ENCODE measurements around the gene R3HCC1L. TPM values are rescaled to one million over a fixed set of nuclear protein-coding genes. Genes with fewer than 3 reads are reported as not detected.
"Not testable (repeated sequence)": the region's sequence is repeated elsewhere in the genome, so short reads cannot be mapped to it uniquely, and the experiment has no call there.

Gene R3HCC1L
- polyA plus RNA-seq, 2 of the 4 experiments (the other 2 are of a cell fraction), result 11.0 to 15.2 TPM

DNA sequence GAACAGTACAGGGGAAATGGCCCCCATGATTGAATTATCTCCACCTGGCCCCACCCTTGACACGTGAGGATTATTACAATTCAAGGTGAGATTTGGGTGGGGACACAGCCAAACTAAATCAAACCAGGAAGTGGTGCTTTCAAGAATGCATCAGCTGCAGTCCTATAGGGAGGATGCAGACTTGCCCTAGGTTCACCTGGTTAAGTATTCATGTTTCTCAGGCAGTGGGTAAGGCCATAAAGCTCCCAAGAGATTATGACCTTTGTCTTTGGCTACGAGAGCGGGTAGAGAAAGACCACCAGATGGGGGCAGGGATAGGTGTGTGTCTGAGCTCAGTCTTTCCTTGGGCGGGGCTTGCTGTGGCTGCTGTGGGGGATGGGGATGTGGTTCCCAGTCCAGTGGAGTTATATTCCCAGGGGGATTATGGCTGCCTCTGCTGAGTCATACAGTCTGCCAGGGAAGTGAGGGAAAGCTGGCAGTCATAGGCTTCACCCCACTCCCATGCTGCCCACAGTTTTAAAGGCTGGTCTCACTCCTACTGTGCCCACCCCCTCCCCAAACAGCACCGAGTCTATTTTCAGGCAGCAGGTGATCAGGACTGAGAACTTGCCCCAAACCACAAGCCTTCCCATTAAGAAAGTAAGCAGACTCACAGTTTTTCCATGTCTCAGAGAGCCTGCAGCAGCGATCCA lies 8.4 kb upstream of the R3HCC1L start:
- POLR2A ChIA-PET, result no interaction called here
- ATAC-seq, result no peak
- H3K9me3 ChIP-seq, result peaks cover 8% of the 10 kb centered on the region; the same call in 2 of the 3 replicates

DNA sequence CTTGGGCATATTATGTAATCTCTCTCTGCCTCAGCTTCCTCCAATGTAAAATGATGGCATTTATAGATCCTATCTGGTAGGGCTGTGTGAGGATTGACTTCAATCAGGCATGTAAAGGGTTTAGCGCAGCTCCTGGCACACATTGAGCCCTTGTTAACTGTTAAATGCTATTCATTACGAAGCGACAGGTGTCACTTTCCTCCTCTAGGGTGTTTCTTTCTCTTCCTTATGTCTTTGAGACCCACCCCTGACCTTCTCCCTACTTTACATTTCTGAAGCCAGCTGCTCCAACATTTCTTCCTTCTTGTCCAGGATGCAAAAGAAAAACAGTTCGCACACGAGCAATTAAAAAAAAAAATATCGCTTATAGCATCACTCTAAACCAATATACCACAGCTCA lies 5.7 kb upstream of the R3HCC1L start:
- ATAC-seq, result no peak
- POLR2A ChIA-PET, result no interaction called here
- CTCF ChIA-PET, result interaction anchor here (1.0 kb wide), 1 partner anchor 13 kb away, joined by 3 read pairs; no protein-coding TSS in a partner anchor
- DNase-seq (ENCODE audit: low read depth in 1 of 2, low spot score in 1 of 2), result no peak
- no peak overlapping the region for H3K27ac ChIP-seq
- 70% methylated on average over 6 of the region's 6 CpGs for WGBS (ENCODE audit: missing lambda C conversion rate)
- H3K4me2 ChIP-seq, result no peak overlapping the region
- FAIRE-seq, result no peak
- H3K9me3 ChIP-seq, result peaks cover 11% of the 10 kb centered on the region; the same call in 2 of the 3 replicates
- TF ChIP-seq ESRRA (IDR thresholded peaks at IDR 0.05; ENCODE audit: borderline replicate concordance, low read length) (no peak), MAFK (IDR thresholded peaks at IDR 0.05; ENCODE audit: partially characterized antibody) (no peak), NPAS2 (CRISPR knock-in tag; IDR thresholded peaks at IDR 0.05; ENCODE audit: borderline replicate concordance) (no peak), CHD4 (IDR thresholded peaks at IDR 0.05; ENCODE audit: borderline replicate concordance) (no peak), SMC3 (IDR thresholded peaks at IDR 0.05) (no peak)
- no peaks in the 10 kb centered on the region for H3K4me1 ChIP-seq
- no peak overlapping the region for H3K4me3 ChIP-seq

More for the DNA sequence above, 8.4 kb upstream of the R3HCC1L start:
- Histone ChIP-seq H3K4me2 (no peak overlapping the region), H3K27ac (no peak overlapping the region), H3K4me3 (no peak overlapping the region), H3K4me1 (no peaks in the 10 kb centered on the region)
- DNase-seq (ENCODE audit: low read depth in 1 of 2, low spot score in 1 of 2), result no peak
- WGBS (ENCODE audit: missing lambda C conversion rate), result 46% methylated on average over 5 of the region's 6 CpGs
- CTCF ChIA-PET, result interaction anchor here (0.6 kb wide), 1 partner anchor 84 kb away, joined by 3 read pairs; no protein-coding TSS in a partner anchor
- TF ChIP-seq MAFK (IDR thresholded peaks at IDR 0.05; ENCODE audit: partially characterized antibody) (no peak), RFX5 (IDR thresholded peaks at IDR 0.05) (no peak), MYC (IDR thresholded peaks at IDR 0.05; ENCODE audit: borderline replicate concordance, low read length) (no peak), FOSL2 (IDR thresholded peaks at IDR 0.05) (no peak), FOSL2 (CRISPR knock-in tag; IDR thresholded peaks at IDR 0.05) (no peak), HDAC2 (IDR thresholded peaks at IDR 0.05) (no peak), RARB (CRISPR knock-in tag; IDR thresholded peaks at IDR 0.05) (no peak), EP300 (IDR thresholded peaks at IDR 0.05) (no peak)
- TF ChIP-seq, protein P1, sequence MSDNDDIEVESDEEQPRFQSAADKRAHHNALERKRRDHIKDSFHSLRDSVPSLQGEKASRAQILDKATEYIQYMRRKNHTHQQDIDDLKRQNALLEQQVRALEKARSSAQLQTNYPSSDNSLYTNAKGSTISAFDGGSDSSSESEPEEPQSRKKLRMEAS (IDR thresholded peaks at IDR 0.05), result no peak
- TF ChIP-seq, protein P2, sequence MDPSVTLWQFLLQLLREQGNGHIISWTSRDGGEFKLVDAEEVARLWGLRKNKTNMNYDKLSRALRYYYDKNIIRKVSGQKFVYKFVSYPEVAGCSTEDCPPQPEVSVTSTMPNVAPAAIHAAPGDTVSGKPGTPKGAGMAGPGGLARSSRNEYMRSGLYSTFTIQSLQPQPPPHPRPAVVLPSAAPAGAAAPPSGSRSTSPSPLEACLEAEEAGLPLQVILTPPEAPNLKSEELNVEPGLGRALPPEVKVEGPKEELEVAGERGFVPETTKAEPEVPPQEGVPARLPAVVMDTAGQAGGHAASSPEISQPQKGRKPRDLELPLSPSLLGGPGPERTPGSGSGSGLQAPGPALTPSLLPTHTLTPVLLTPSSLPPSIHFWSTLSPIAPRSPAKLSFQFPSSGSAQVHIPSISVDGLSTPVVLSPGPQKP (IDR thresholded peaks at IDR 0.05; ENCODE audit: low read depth, low read length), result no peak
- TF ChIP-seq, protein P3, sequence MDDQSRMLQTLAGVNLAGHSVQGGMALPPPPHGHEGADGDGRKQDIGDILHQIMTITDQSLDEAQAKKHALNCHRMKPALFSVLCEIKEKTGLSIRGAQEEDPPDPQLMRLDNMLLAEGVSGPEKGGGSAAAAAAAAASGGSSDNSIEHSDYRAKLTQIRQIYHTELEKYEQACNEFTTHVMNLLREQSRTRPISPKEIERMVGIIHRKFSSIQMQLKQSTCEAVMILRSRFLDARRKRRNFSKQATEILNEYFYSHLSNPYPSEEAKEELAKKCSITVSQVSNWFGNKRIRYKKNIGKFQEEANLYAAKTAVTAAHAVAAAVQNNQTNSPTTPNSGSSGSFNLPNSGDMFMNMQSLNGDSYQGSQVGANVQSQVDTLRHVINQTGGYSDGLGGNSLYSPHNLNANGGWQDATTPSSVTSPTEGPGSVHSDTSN (IDR thresholded peaks at IDR 0.05), result no peak
- TF ChIP-seq, protein P4, sequence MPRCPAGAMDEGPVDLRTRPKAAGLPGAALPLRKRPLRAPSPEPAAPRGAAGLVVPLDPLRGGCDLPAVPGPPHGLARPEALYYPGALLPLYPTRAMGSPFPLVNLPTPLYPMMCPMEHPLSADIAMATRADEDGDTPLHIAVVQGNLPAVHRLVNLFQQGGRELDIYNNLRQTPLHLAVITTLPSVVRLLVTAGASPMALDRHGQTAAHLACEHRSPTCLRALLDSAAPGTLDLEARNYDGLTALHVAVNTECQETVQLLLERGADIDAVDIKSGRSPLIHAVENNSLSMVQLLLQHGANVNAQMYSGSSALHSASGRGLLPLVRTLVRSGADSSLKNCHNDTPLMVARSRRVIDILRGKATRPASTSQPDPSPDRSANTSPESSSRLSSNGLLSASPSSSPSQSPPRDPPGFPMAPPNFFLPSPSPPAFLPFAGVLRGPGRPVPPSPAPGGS (IDR thresholded peaks at IDR 0.05), result no peak
- no peak for FAIRE-seq

DNA sequence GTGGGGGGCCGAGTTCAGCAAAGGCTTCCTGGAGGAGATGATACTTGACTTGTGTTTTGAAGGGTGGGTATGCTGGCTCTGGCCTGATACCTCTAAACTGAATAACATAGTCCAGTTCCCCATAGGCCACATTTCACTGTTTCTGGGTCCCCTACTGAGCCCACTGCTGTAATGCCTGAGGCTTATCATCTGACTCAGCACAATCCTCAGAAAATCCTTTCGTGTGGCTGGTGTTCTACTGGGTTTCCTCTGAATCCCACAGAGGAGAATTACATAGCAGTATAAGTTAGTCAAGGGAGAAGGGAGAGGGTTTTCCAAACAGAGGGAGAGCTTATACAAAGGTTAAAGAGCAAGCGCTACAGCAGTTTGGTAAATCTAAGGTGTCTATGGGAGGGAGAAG lies 2.8 kb upstream of the R3HCC1L start:
- TF ChIP-seq MAFK (IDR thresholded peaks at IDR 0.05; ENCODE audit: partially characterized antibody), result peak; percentile 62
- no peak for TF ChIP-seq GATA3 (IDR thresholded peaks at IDR 0.05; ENCODE audit: borderline replicate concordance)
- FAIRE-seq (no peak), DNase-seq (ENCODE audit: low read depth in 1 of 2, low spot score in 1 of 2) (no peak), ATAC-seq (no peak)
- Histone ChIP-seq H3K9me3 (peaks cover 11% of the 10 kb centered on the region; the same call in 2 of the 3 replicates), H3K4me2 (no peak overlapping the region), H3K27ac (no peak overlapping the region), H3K4me1 (peaks cover 9% of the 10 kb centered on the region; the same call in 2 of the 3 replicates), H3K4me3 (no peak overlapping the region)
- ChIA-PET POLR2A (no interaction called here), CTCF (no interaction called here)
- WGBS (ENCODE audit: missing lambda C conversion rate), result 40% methylated on average over 3 of the region's 3 CpGs

DNA sequence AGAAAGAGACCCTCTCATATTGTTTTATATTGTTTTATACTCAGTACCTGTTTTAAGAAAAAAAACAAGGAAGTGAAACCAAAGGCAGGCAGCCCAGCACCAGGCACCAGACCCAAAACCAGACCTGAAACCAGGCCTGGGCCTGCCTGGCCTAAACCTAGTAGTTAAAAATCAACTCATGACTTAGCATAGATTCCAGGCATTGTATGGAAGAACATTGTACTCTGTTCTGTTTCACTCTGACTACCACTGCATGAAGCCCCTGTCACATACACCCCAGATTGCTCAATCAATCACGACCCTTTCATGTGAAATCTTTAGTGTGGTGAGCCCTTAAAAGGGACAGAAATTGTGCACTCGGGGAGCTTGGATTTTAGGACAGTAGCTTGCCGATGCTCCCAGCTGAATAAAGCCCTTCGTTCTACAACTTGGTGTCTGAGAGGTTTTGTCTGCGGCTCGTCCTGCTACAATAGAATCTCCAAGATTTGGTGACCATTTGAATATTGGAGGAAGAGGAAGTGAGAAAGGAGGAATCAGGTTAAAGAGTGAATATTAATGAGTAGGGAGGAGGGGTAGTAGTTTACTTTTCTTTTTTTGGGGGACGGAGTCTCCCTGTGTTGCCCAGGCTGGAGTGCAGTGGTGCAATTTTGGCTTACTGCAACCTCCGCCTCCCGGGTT lies 1.2 kb upstream of the R3HCC1L start:
- CTCF ChIA-PET, result interaction anchor here (1.2 to 1.4 kb wide), 2 partner anchors 13 to 14 kb away, joined by 3 read pairs; no protein-coding TSS in a partner anchor
- 87% methylated on average over 9 of the region's 9 CpGs for WGBS (ENCODE audit: missing lambda C conversion rate)
- POLR2A ChIA-PET, result interaction anchor here (1.4 kb wide), 1 partner anchor 92 kb away, joined by 5 read pairs; no protein-coding TSS in a partner anchor

More for the DNA sequence above, 1.2 kb upstream of the R3HCC1L start:
- not testable (repeated sequence) for FAIRE-seq; H3K4me2 ChIP-seq; H3K4me3 ChIP-seq; H3K27ac ChIP-seq; DNase-seq (ENCODE audit: low read depth in 1 of 2, low spot score in 1 of 2); ATAC-seq
- H3K9me3 ChIP-seq, result peaks cover 11% of the 10 kb centered on the region; the same call in 2 of the 3 replicates
- peaks cover 12% of the 10 kb centered on the region; the same call in 2 of the 3 replicates for H3K4me1 ChIP-seq
